ENCODE data around the gene ASPHD1. TPM values are rescaled to one million over a fixed set of nuclear protein-coding genes. Genes with fewer than 3 reads are reported as not detected.

ASPHD1 gene
- total RNA-seq, 1 experiment from 2014 or later, result 2.0 TPM

- Histone ChIP-seq H3K79me2 (ENCODE audit: low read length) (peaks cover 21% of the 10 kb centered on the region), H3K9ac (ENCODE audit: low read length) (no peak overlapping the region), H3K27ac (ENCODE audit: low read length) (no peak overlapping the region), H3K4me2 (ENCODE audit: low read length) (no peak overlapping the region), H3K4me3 (ENCODE audit: low read length) (no peak overlapping the region), H3K4me1 (ENCODE audit: insufficient read depth, low read length) (peaks cover 9% of the 10 kb centered on the region; the same call in 1 of the 2 replicates), H3K27me3 (ENCODE audit: low read length) (no peaks in the 10 kb centered on the region), H2AFZ (ENCODE audit: low read length) (no peak overlapping the region), H3K9me2 (replicated peaks; ENCODE audit: low read length) (no peaks in the 10 kb centered on the region), H3K9me3 (ENCODE audit: low read length) (no peaks in the 10 kb centered on the region), H3F3A (ENCODE audit: low read length, unreplicated experiment) (no peaks in the 10 kb centered on the region), H4K20me1 (ENCODE audit: low read length) (no peaks in the 10 kb centered on the region), H3K36me3 (ENCODE audit: low read depth, low read length) (peaks cover 8% of the 10 kb centered on the region; the same call in 1 of the 2 replicates)
- TF ChIP-seq EZH2phosphoT487 (IDR thresholded peaks at IDR 0.05; ENCODE audit: borderline replicate concordance, low read length) (no peak), EZH2 (IDR thresholded peaks at IDR 0.05; ENCODE audit: low read length, unreplicated experiment) (no peak)
- TF ChIP-seq, protein P1, sequence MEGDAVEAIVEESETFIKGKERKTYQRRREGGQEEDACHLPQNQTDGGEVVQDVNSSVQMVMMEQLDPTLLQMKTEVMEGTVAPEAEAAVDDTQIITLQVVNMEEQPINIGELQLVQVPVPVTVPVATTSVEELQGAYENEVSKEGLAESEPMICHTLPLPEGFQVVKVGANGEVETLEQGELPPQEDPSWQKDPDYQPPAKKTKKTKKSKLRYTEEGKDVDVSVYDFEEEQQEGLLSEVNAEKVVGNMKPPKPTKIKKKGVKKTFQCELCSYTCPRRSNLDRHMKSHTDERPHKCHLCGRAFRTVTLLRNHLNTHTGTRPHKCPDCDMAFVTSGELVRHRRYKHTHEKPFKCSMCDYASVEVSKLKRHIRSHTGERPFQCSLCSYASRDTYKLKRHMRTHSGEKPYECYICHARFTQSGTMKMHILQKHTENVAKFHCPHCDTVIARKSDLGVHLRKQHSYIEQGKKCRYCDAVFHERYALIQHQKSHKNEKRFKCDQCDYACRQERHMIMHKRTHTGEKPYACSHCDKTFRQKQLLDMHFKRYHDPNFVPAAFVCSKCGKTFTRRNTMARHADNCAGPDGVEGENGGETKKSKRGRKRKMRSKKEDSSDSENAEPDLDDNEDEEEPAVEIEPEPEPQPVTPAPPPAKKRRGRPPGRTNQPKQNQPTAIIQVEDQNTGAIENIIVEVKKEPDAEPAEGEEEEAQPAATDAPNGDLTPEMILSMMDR (conservative IDR thresholded peaks at IDR 0.05; ENCODE audit: low read depth, low read length), result no peak
- no peak for DNase-seq
- POLR2A ChIA-PET (ENCODE audit: unreplicated experiment), result interaction anchor here (0.5 to 0.6 kb wide), 2 partner anchors 41 to 326 kb away, joined by 4 to 9 read pairs; partner anchors contain the start of gene TMEM219
- no TSS peak for BruUV-seq (replicated peaks)
- intact Hi-C loops (cut with micrococcal nuclease), result no loop called here
- CTCF ChIA-PET, result no interaction called here
- no peak for ATAC-seq
These were observed 20.2 kb downstream of the ASPHD1 start for GRCh38 chr16:29920288-29921033.

GRCh38 chr16:29921034-29921385 lies 20.7 kb downstream of the ASPHD1 start:
- no peak overlapping the region for H2AFZ ChIP-seq (ENCODE audit: low read length)
- H3F3A ChIP-seq (ENCODE audit: low read length, unreplicated experiment), result no peaks in the 10 kb centered on the region
- ChIA-PET POLR2A (ENCODE audit: unreplicated experiment) (interaction anchor here (0.5 to 0.6 kb wide), 2 partner anchors 41 to 326 kb away, joined by 4 to 9 read pairs; partner anchors contain the start of gene TMEM219), CTCF (no interaction called here)
- peaks cover 4% of the 10 kb centered on the region; the same call in 1 of the 2 replicates for H3K4me1 ChIP-seq (ENCODE audit: insufficient read depth, low read length)
- ATAC-seq (no peak), DNase-seq (no peak)
- intact Hi-C loops (cut with micrococcal nuclease), result no loop called here
- no peak overlapping the region for H3K4me3 ChIP-seq (ENCODE audit: low read length)
- H3K9me2 ChIP-seq (replicated peaks; ENCODE audit: low read length), result no peaks in the 10 kb centered on the region
- no peak for TF ChIP-seq EZH2 (IDR thresholded peaks at IDR 0.05; ENCODE audit: low read length, unreplicated experiment)
- no peaks in the 10 kb centered on the region for H3K27me3 ChIP-seq (ENCODE audit: low read length)
- no peaks in the 10 kb centered on the region for H4K20me1 ChIP-seq (ENCODE audit: low read length)
- H3K9me3 ChIP-seq (ENCODE audit: low read length), result no peaks in the 10 kb centered on the region
- peaks cover 26% of the 10 kb centered on the region for H3K79me2 ChIP-seq (ENCODE audit: low read length)
- H3K27ac ChIP-seq (ENCODE audit: low read length), result no peak overlapping the region
- H3K36me3 ChIP-seq (ENCODE audit: low read depth, low read length), result peaks cover 8% of the 10 kb centered on the region; the same call in 1 of the 2 replicates
- H3K9ac ChIP-seq (ENCODE audit: low read length), result no peak overlapping the region
- BruUV-seq (replicated peaks), result no TSS peak
- H3K4me2 ChIP-seq (ENCODE audit: low read length), result no peak overlapping the region

DNA sequence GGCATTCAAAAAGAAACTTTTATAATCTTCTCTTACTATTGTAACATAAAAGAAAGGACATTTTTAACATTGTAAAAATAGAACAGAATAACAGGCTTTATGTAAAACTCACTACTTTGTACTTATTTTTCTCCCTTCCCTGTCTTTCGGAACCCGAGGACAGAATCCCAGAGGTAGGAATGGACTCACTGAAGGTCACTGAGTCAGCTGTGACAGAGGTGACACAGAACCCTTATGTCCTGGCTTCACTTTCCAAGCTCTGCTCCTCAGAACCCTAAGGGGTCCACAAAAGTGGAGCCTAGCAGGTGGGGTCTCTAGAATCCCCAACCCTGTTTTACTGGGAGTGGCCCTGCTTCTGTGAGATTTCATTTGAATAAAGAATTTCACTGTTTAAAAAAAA lies 22.0 kb downstream of the ASPHD1 start:
- no peaks in the 10 kb centered on the region for H3K9me2 ChIP-seq (replicated peaks; ENCODE audit: low read length)
- TF ChIP-seq, protein P1 (conservative IDR thresholded peaks at IDR 0.05; ENCODE audit: low read depth, low read length), result no peak
- TF ChIP-seq EZH2phosphoT487 (IDR thresholded peaks at IDR 0.05; ENCODE audit: borderline replicate concordance, low read length) (no peak), EZH2 (IDR thresholded peaks at IDR 0.05; ENCODE audit: low read length, unreplicated experiment) (no peak)
- ChIA-PET CTCF (interaction anchor here (0.7 kb wide), 1 partner anchor 102 kb away, joined by 6 read pairs; the partner anchor contains the start of gene MVP), POLR2A (ENCODE audit: unreplicated experiment) (no interaction called here)
- peaks cover 38% of the 10 kb centered on the region for H3K79me2 ChIP-seq (ENCODE audit: low read length)
- H3K36me3 ChIP-seq (ENCODE audit: low read depth, low read length), result peaks cover 8% of the 10 kb centered on the region; the same call in 1 of the 2 replicates
- H3K4me3 ChIP-seq (ENCODE audit: low read length), result no peak overlapping the region
- H3K9ac ChIP-seq (ENCODE audit: low read length), result no peak overlapping the region
- no peaks in the 10 kb centered on the region for H3F3A ChIP-seq (ENCODE audit: low read length, unreplicated experiment)
- BruUV-seq (replicated peaks), result no TSS peak
- ATAC-seq (no peak), DNase-seq (no peak)
- no peaks in the 10 kb centered on the region for H3K27me3 ChIP-seq (ENCODE audit: low read length)
- no peaks in the 10 kb centered on the region for H3K9me3 ChIP-seq (ENCODE audit: low read length)
- intact Hi-C loops (cut with micrococcal nuclease), result no loop called here
- H4K20me1 ChIP-seq (ENCODE audit: low read length), result no peaks in the 10 kb centered on the region
- H3K4me2 ChIP-seq (ENCODE audit: low read length), result no peak overlapping the region
- H3K4me1 ChIP-seq (ENCODE audit: insufficient read depth, low read length), result peaks cover 15% of the 10 kb centered on the region; the same call in 1 of the 2 replicates
- no peak overlapping the region for H2AFZ ChIP-seq (ENCODE audit: low read length)
- H3K27ac ChIP-seq (ENCODE audit: low read length), result no peak overlapping the region
